Measurements from ENCODE around the gene EYA4. TPM values are rescaled to one million over a fixed set of nuclear protein-coding genes. Genes with fewer than 3 reads are reported as not detected.

The EYA4 gene
- total RNA-seq, 2 experiments from 2014 or later, result not detected

DNA sequence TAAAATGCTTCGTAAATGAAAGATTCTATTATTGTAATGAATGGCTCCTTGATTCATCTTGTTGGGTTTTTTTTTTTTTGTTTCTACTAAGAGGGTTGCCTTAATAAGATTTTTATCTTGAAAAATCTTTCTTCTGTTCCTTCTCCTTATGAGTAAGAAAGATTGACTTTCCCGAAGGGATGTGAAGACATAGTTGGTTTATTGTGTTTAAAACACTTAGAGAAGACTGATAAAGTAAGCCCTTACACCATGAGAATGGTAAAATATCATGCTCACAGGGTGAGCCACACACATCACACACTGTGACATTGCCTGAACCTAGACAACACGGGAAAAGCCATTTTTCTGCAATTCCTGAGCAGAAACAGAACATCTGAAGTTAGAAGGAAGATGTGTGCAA is 330.5 kb downstream of the EYA4 start:
- Mint-ChIP-seq H3K9me3 (no peaks in the 10 kb centered on the region), H3K4me1 (ENCODE audit: low read depth) (peaks cover 3% of the 10 kb centered on the region), H3K36me3 (no peaks in the 10 kb centered on the region), H3K27ac (no peak overlapping the region), H3K27me3 (peaks cover 27% of the 10 kb centered on the region), H3K4me3 (no peak overlapping the region)
- ChIA-PET CTCF (no interaction called here), POLR2A (no interaction called here)
- DNase-seq, result no peak
- intact Hi-C loops (cut with micrococcal nuclease), result no loop called here

DNA sequence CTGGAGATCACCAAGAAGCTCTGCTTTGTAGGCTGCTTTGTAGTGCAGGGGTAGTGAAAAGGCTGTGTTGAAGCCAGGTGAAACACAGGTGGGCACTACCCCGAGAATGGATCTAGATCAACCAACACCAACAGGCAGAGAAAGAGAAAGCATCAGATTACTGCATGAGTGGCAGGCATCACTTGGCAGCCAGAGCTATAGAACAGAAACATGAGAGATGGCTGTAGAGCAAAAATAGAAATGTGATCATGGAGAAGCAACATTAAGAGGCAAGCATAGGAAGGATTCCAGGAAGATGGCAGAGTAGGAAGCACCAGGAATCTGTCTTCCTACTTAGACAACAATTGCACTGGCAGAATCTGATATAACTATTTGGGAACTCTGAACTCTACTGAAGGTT is 336.7 kb downstream of the EYA4 start:
- Mint-ChIP-seq H3K27me3 (no peaks in the 10 kb centered on the region), H3K36me3 (no peaks in the 10 kb centered on the region), H3K4me1 (ENCODE audit: low read depth) (no peaks in the 10 kb centered on the region), H3K27ac (no peak overlapping the region), H3K4me3 (no peak overlapping the region), H3K9me3 (no peaks in the 10 kb centered on the region)
- ChIA-PET CTCF (interaction anchor here (0.8 kb wide), 1 partner anchor 615 kb away, joined by 3 read pairs; no protein-coding TSS in a partner anchor), POLR2A (no interaction called here)
- intact Hi-C loops (cut with micrococcal nuclease), result no loop called here
- DNase-seq, result no peak
